GM18519 (cell line): Measurements from ENCODE around the gene WDR55.
"Not testable (repeated sequence)": the region's sequence is repeated elsewhere in the genome, so short reads cannot be mapped to it uniquely, and the experiment has no call there.

Experiments
- ATAC-seq: cut with Tn5 transposase; IDR thresholded peaks from one replicate; pipeline ENCODE4 v1.9.1; 2021; ENCODE audit warnings: mild to moderate bottlenecking, moderate library complexity; ENCODE audit not compliant: unreplicated experiment, low FRiP score

The WDR55 gene

GRCh38 chr5:140642718-140643117, 22.0 kb upstream of the WDR55 start:
- no peak for ATAC-seq

- peak; percentile 8 for ATAC-seq
These were observed 17.7 kb upstream of the WDR55 start for GRCh38 chr5:140647042-140647419.

- no peak for ATAC-seq
These were observed 5.8 kb upstream of the WDR55 start for GRCh38 chr5:140658870-140659269.

- not testable (repeated sequence) for ATAC-seq
These were observed 4.3 kb upstream of the WDR55 start for GRCh38 chr5:140660371-140660770.

GRCh38 chr5:140664030-140664358, 710 bp upstream of the WDR55 start:
- no peak for ATAC-seq

GRCh38 chr5:140671035-140671434, 6.3 kb downstream of the WDR55 start:
- not testable (repeated sequence) for ATAC-seq

- ATAC-seq = no peak
These were observed 6.9 kb downstream of the WDR55 start for GRCh38 chr5:140671472-140672125.

GRCh38 chr5:140672455-140673186, 7.9 kb downstream of the WDR55 start:
- ATAC-seq = no peak

GRCh38 chr5:140673187-140673976, 8.7 kb downstream of the WDR55 start, which contains the start of gene DND1:
DND1 (minus strand) TSS chr5:140673576; CDS start chr5:140673542, 34 bp downstream.
- no peak for ATAC-seq

- no peak for ATAC-seq
These were observed 9.5 kb downstream of the WDR55 start for GRCh38 chr5:140674211-140674610.

GRCh38 chr5:140674629-140675028, 9.9 kb downstream of the WDR55 start:
- ATAC-seq = no peak

- ATAC-seq = no peak
These were observed 13.2 kb downstream of the WDR55 start for GRCh38 chr5:140677947-140678346.

GRCh38 chr5:140678993-140679392, 14.3 kb downstream of the WDR55 start:
- ATAC-seq = no peak

GRCh38 chr5:140690376-140690932, 25.8 kb downstream of the WDR55 start:
- no peak for ATAC-seq

GRCh38 chr5:140690941-140691924, 26.5 kb downstream of the WDR55 start, which contains the start of the genes HARS1 and HARS2:
HARS1 (minus strand) TSS chr5:140691370; CDS start chr5:140691304, 66 bp downstream.
HARS2 (plus strand) TSS chr5:140691455; CDS start chr5:140691649, 194 bp downstream.
- ATAC-seq = peak; percentile 96

- no peak for ATAC-seq
These were observed 29.6 kb downstream of the WDR55 start for GRCh38 chr5:140694276-140694675.

GRCh38 chr5:140696891-140697492, 32.3 kb downstream of the WDR55 start:
- no peak for ATAC-seq

- ATAC-seq = peak; percentile 96
These were observed 35.8 kb downstream of the WDR55 start, which contains the start of gene ZMAT2 for GRCh38 chr5:140700177-140701144. ZMAT2 (plus strand) TSS chr5:140700447; CDS start chr5:140700461, 14 bp downstream.
